ENCODE data around the gene C19orf25.
"Not testable (repeated sequence)": the region's sequence is repeated elsewhere in the genome, so short reads cannot be mapped to it uniquely, and the experiment has no call there.

Gene C19orf25

DNA sequence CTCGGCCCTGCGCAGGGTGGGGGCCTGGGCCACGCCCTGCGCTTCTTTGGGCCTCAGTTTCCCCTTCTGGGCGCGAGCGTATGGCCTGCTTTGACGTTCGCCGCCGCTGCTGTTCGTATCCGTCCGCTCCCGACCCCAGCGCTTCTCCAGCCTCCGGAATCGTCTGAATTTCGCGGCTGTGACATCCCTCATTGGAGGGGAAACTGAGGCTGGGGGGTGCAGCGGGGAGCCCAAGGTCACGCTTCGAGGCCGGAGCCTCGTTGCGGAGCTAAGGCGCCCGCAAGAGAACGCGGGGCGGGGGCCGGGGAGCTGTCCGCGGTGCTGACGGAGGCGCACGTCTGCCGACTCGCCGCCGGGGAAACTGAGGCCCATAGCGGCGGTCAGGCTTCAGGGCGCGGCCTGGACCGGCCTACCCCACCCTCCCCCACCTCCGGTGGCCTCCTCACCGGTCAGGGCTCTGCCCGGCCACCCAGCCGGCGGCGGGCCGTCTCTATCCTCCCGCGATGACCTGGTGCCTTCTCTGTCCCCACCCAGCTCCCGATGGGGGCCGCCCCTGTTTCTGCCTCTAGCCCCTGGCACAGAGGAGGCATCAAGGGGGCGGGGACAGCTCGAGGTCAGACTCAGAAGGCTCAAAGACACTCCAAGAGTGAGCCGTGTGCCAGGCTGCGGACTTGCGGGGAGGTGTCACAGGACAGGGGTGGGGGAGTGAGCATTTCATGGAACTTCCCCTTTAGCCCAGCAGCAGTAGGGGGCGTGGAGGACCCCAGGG lies 32.1 kb downstream of the C19orf25 start:
- no peak for DNase-seq

DNA sequence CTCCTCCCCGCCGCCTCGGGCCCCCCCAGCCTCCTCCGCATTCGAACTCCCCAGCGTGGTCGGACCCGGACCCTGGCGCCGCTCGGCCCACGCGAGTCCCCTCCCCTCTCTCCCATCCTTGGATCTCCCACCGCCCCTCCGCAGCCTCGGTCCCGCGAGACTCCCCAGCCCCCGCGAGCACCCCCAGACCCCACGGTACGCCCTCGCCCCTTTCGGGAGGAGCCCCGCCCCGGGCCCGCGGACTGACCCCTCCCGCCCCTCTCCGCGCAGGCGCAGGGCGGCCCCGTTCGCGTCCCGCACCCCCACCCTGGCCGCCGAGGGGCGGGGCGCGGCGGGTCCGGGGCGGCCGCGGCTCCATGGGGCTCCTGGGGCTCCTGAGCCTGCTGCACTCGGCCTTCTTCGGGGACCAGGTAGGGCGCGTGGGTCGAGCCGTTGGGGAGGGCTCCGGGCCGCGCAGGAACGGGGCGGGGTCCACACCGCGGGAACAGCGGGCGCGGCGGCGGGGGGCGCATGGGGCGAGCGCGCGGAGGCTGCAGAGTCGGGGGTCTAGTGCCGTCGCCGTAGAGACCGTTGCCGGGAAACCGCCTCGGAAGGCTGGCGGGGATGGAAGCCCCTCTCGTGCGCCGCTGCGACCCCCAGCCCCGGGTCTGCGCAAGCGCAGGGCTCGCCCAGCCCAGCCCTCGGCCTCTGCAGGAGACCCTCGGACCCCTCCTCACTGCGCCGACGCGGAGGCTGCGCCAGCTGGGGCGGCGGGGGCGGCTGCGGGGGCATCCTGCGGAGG lies 32.9 kb downstream of the C19orf25 start:
- DNase-seq, result no peak

DNA sequence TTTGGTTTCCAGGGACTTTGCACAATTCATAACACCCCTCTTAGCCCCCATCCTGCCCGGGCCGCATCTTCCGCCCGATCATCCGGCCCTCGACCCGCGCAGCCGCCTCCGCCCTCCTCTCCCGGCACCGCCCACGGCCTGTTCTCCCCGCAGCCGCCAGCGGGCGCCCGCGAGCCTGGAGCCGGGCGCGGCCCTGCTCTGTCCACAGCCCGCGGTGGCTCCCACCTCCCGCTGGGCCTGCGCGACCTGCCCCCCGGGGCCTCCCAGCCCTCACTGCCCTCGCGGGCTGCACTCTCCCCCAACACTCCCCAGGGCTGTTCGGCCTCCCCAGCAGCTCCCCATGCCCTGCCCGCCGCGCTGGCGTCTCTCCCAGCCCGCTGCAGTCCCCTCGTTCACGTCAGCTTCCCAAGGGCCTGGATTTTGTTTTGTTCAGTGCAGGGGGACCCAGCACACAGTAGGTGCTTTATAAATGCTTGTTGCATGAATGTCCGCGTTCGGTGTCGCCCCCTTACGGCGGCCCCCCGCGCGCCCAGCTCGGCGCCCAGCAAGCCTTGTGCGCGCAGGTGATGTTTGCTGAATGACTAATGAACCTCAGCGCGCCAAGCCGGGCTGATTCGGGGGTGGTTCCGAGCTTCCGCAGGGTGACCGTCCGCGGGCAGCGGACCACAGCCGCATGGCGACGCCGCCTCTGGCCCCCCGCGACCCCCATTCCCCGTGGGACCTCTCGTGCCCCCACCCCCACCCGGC lies 33.7 kb downstream of the C19orf25 start:
- peak; percentile 67 to 68 for DNase-seq

GRCh38 chr19:1441677-1442438 lies 37.2 kb downstream of the C19orf25 start:
- no peak for DNase-seq

DNA sequence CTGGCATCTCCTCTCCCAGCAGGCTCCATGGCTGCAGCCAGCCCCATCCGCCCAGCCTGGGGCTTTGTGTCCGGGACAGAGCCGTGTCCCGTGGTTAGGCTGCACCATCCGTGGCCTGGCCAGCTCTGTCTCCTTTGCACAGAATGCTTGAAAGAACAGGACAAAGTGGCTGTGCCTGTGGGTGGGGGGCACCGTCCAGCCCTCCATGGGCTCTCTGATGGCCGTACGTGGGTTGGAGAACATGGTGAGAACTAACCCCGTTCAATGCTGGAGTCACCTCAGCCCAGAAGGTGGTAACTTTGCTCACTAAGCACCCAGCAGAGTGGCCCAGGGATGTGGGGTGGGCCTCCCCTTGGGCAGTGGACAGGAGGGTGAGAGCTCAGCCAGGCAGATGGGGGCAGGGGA lies 38.0 kb downstream of the C19orf25 start:
- no peak for DNase-seq

GRCh38 chr19:1440418-1440801 lies 38.6 kb downstream of the C19orf25 start:
- no peak for DNase-seq

DNA sequence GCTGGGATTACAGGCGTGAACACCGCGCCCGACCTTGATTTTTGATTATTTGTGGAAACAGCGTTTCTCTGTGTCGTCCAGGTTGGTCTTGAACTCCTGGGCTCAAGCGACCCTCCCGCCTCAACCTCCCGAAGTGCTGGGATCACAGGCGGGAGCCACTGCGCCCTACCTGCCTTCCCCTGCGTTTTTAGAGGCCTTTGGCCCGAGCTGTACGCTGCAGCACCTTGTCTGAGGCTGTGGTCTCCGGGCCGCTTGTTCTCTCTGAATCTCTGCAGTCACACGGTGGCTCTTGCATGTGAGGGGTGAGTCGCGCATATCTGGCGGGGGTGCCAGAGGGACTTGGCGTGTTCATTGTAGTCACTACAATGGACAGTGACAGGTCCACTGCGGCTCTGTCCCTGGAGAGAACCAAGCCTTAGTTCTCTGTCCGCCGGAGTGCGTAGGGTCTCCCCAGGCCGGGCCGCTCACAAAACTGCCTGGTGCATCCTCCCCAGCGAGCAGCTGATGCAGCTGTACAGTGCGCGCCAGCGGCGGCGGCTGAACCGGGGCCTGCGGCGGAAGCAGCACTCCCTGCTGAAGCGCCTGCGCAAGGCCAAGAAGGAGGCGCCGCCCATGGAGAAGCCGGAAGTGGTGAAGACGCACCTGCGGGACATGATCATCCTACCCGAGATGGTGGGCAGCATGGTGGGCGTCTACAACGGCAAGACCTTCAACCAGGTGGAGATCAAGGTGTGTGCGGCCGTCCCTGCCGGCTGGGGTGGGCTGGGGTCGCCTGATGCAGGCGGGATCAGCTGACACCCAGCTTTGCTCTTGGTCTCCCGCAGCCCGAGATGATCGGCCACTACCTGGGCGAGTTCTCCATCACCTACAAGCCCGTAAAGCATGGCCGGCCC lies 39.2 kb downstream of the C19orf25 start:
- DNase-seq, result not testable (repeated sequence)

DNA sequence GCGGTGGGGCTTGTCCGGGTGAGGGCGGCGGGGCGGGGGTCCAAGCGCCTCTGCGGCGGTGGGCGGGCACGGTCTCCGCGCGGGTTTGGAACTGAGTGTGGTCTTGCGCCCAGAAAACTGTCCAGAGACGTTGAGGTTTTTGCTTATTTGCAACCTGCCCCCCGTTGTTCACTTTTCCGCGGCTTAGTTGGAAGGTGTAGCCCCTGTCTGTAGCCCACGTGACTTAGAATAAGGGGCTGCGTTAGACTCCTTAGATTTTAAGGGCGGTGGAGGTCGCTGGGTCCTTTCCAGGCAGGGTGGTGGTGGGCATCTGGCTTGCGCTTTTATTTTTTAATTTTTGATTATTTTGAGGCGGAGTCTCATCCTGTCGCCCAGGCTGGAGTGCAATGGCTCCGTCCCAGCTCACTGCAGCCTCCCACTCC lies 40.1 kb downstream of the C19orf25 start:
- no peak for DNase-seq

DNA sequence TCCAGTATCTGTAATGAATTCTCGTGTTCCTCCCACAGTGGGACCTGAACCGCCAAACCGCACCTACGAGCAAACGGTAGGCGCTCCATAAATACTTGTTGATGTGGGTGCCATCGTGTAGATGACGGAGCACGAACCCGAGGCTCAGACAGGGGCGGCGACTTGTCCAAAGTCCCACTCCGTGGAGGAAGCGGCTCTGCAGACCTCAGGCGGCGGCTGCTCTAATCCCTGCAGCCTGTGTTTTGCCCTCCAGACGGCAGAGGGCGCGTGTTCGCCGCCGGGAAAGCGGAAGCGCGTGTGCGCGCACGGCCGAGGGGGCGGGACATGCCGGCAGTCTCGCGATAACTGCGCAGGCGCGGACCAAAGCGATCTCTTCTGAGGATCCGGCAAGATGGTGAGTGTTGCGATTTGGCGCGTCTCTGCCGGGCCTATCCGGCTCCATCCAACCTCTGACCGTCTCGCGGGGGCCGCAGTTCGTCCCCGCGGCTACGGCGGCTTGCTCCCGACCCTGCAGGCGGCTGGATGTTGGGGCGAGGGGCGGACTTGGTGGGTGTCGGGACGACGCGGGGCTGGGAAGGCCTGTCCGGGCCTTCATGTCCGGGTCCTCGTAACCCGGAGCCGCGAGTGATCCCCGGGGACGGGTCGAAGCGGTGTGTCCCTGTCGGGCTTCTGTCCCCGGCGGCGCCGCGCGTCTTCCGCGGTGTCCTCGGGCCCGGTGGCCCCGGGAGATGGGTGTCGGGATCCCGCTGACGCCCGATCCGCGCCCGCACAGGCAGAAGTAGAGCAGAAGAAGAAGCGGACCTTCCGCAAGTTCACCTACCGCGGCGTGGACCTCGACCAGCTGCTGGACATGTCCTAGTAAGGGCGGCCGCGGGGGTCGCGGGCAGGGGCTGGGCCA lies 40.7 kb downstream of the C19orf25 start, which contains the start of gene RPS15:
Gene RPS15 (plus strand): TSS at position 362 of the 898 bp plus-strand sequence. CDS start 30 bp downstream, at position 392.
- DNase-seq, result peak; percentile 95 to 97

- DNase-seq, result no peak
These were observed 41.4 kb downstream of the C19orf25 start for GRCh38 chr19:1437609-1438008.

DNA sequence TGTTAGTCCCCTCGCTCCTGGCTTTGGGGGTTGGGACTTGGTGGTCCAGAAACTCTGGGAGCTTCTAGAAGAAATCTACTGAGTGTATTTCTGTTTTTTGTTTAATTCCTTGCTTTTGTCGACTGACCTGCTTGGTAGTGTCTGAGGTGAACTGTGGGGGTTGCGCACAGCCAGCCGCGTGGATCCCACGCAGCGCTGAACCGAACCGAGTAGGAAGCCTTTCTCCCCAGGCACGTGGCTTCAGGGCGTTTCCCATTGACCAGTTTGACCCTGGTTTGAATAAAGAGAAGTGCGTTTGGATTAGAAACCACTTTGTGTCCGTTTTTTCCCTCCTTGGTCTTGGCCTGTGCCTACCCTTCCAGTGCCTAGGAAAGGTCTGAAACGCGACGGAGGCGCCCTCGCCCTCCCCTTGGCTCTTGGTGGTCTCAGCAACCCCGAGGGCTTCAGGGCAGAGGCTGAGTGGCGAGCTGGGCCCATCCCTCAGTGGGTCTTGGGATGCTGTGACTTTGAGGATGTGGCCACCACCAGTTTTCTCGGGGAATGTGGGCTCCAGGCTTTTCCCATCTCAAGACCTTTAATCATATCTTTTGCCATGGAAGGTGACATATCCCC lies 43.5 kb downstream of the C19orf25 start:
- peak; percentile 27 to 28 for DNase-seq

DNA sequence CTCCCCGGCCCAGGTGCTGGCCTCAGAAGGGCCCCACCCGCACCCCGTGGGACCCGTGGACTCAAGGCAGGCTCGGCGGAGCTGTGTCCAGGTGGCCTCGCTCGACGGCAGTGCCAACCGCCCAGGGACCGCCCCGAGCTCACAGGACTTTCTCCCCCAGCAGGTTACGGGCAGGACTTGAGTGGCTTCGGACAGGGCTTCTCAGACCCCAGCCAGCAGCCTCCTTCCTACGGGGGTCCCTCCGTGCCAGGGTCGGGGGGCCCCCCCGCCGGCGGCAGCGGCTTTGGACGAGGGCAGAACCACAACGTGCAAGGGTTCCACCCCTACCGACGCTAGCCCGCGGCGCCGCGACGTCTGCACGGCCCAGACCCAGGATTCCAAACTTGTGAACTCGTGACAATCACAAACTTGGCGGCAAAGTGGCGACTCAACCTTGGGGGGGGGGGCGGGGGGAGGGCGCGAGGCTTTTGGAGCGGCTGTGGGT lies 44.4 kb downstream of the C19orf25 start:
- DNase-seq, result no peak

DNA sequence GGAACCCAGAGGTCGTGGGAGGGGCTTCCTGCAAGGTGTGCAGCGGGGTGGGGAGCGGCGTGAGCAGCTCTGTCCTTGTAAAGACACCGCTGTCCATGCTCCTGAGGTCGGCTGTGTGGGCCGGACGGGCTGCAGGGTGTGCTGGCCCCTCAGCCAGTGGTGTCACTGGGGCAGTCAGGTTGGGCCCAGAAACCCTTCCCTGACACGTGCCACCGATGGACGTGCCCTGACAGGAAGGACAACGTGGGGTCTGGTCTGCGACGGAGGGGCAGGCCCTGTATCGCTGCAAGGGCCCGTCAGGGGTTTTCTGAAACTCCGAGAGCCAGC lies 45.0 kb downstream of the C19orf25 start:
- DNase-seq, result no peak

DNA sequence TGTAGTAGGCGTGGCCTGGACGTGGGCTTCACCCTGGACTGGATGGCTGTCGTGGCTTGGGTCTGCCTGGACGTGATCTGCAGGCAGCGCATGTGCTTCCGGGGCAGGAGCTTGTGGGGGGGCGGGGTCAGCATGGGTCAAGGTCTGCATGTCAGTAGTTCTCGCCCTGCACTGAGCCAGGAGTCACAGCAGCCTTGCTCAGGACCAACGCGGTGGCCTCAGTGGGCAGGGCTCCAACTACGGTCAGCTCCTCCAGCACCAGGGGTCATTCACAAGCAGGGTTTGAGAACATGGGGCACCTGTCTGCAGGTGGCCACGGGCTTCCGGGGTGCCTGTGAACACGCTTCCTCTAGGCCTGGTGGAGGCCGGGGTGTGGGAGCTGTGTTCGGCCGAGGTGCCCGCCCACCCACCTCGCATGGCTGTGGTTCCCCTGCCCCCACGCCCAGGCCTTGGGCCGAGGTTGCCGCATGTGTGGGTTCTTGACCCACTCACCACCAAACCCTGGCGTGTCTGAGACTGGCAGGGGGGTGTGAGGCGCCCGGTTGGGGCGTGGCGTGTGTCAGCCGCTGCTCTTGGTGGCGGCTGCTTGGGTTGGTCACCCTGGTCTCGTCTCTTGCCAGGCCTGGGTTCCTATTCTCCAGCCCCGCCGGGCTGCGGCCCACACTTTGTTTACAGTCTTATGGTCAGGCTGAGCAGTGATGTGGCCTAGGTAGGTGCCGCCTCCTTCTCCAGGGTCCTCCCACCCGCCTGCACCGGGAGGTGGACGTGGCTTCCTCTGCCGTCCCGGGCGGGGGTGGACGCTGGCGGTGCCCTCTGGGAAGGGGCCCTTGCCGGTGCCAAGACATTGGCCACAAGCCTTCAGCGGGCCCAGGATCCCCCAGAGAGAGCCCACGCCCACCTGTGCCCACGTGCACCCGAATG lies 45.6 kb downstream of the C19orf25 start:
- no peak for DNase-seq

DNA sequence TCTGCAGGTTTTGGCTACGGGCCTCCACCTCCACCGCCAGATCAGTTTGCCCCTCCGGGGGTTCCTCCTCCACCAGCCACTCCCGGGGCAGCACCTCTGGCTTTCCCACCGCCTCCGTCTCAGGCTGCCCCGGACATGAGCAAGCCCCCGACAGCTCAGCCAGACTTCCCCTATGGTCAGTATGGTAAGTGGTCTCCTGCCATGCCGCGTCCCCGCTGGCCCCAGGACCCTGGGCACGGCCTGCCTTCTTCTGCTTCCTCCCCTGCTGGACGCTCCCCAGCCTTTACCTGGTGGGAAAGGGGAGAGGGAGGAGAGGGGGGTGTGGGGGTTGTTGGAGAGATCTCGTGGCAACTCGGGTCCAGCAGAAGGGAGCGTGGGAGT lies 46.5 kb downstream of the C19orf25 start:
- no peak for DNase-seq

DNA sequence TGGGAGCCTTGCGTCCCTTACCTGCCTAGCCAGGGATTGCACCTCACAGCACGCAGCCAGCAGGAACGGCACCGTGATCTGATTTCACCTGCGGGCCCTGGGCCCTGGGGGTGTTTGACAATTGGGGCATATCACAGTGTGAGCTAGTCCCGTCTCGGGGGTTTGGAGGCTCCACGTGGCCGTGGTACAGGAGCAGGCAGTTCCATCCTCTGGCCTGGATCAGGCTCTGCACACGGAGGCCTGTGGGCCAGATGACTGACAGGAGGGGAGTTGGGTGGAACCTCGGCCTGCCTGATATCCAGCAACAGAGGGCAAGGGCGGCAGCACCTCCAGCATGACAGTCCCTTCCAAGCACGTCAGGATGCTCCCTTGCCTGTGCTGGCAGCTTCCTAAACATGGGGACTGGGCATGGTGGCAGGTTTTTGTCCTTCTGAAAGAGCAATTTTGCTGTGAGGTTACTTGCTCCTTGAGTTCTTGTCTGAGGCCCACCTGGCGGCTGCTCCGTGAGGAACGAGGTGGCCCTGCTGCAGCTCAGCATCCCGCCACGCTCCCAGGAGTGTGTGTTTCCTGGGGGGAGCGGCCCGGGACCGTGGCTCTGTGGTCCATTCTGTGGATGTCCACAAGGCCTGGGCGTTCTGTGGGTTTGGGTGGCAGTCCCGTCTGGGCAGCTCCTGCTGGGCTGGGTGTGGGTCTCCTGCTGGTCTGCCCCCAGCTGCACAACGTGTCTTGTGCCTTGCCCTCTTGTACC lies 47.1 kb downstream of the C19orf25 start:
- no peak for DNase-seq

DNA sequence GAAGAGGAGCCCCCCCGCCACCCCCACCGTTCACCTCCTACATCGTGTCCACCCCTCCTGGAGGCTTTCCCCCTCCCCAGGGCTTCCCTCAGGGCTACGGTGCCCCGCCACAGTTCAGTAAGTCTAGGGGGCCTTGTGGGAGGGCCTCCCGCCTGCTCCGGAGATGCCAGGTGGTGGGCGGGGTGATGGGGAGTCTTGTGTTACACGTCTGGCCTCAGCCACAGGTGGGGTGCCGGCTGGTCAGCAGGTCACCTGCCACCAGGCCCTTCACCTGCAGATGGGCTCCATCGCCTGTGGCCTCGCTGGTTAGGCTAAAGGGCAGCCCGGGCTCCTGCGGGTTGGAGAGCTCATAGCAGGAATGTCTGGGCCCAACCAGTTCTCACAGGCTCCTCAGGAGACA lies 48.8 kb downstream of the C19orf25 start:
- no peak for DNase-seq

GRCh38 chr19:1429750-1430149 lies 49.3 kb downstream of the C19orf25 start:
- DNase-seq, result no peak
